Vagina (tissue), 2 donors: Measurements from ENCODE around the gene PRMT6.

Source experiments
- POLR2A ChIP-seq, 2 donors: fragments of 450-650 bp; IDR thresholded peaks; one replicate each; pipeline ENCODE4 v1.6.1; 2017; ENCODE audit warnings: antibody characterized with exemption in 2 of 2, mild to moderate bottlenecking in 2 of 2, moderate library complexity in 2 of 2
- TF ChIP-seq, protein P1 (sequence below), 3 experiments: fragments of 450-650 bp in 2 of 3; fragments of 200-600 bp in 1 of 3; sonication (generic) in 1 of 3; IDR thresholded peaks; one replicate each; pipeline ENCODE4 v1.5.1; 2017 to 2019; ENCODE audit warnings: antibody characterized with exemption in 3 of 3, mild to moderate bottlenecking in 2 of 3, moderate library complexity in 2 of 3

DNA sequence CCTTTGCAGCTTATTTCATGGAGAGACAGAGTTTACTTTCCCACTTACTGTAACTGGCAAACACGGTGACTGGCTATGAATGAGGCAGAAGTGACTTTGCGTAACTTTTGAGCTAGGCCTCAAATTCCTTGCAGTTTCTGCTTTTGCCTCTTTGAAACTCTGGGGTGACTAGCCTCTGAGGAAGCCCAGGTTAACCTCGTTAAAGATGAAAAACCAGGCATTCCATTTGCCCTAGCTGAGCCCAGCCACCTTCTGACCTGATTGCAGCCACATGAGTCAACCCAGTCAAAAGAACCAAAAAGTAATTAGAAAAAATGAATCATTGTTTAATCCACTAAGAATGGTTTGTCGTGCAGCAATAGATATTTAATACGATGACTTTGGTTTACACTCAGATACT, 20.4 kb downstream of the PRMT6 start:
- TF ChIP-seq POLR2A (IDR thresholded peaks at IDR 0.05), result no peak
- TF ChIP-seq, protein P1, sequence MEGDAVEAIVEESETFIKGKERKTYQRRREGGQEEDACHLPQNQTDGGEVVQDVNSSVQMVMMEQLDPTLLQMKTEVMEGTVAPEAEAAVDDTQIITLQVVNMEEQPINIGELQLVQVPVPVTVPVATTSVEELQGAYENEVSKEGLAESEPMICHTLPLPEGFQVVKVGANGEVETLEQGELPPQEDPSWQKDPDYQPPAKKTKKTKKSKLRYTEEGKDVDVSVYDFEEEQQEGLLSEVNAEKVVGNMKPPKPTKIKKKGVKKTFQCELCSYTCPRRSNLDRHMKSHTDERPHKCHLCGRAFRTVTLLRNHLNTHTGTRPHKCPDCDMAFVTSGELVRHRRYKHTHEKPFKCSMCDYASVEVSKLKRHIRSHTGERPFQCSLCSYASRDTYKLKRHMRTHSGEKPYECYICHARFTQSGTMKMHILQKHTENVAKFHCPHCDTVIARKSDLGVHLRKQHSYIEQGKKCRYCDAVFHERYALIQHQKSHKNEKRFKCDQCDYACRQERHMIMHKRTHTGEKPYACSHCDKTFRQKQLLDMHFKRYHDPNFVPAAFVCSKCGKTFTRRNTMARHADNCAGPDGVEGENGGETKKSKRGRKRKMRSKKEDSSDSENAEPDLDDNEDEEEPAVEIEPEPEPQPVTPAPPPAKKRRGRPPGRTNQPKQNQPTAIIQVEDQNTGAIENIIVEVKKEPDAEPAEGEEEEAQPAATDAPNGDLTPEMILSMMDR (IDR thresholded peaks at IDR 0.05), result no peak
